Measurements from ENCODE around the gene TMEM168. TPM values are rescaled to one million over a fixed set of nuclear protein-coding genes. Genes with fewer than 3 reads are reported as not detected.
"Not testable (repeated sequence)": the region's sequence is repeated elsewhere in the genome, so short reads cannot be mapped to it uniquely, and the experiment has no call there.

TMEM168 gene
- total RNA-seq, 1 donor: 14.2 TPM

GRCh38 chr7:112757337-112757736 is 32.9 kb downstream of the TMEM168 start:
- H3K9me3 ChIP-seq (ENCODE audit: low read depth, low read length): no peaks in the 10 kb centered on the region
- no peak overlapping the region for H3K4me3 ChIP-seq (ENCODE audit: low read length)
- H3K27me3 ChIP-seq (ENCODE audit: insufficient read depth, low read length): no peaks in the 10 kb centered on the region
- no peaks in the 10 kb centered on the region for H3K4me1 ChIP-seq (ENCODE audit: insufficient read depth, low read length)

GRCh38 chr7:112753298-112753697 is 36.9 kb downstream of the TMEM168 start:
- no peaks in the 10 kb centered on the region for H3K27me3 ChIP-seq (ENCODE audit: insufficient read depth, low read length)
- no peaks in the 10 kb centered on the region for H3K4me1 ChIP-seq (ENCODE audit: insufficient read depth, low read length)
- no peaks in the 10 kb centered on the region for H3K9me3 ChIP-seq (ENCODE audit: low read depth, low read length)
- no peak overlapping the region for H3K4me3 ChIP-seq (ENCODE audit: low read length)

- H3K4me3 ChIP-seq (ENCODE audit: low read length): no peak overlapping the region
Measured at GRCh38 chr7:112752576-112752975, 37.6 kb downstream of the TMEM168 start.

GRCh38 chr7:112749775-112750174 is 40.4 kb downstream of the TMEM168 start:
- H3K27me3 ChIP-seq (ENCODE audit: insufficient read depth, low read length): no peaks in the 10 kb centered on the region
- H3K4me1 ChIP-seq (ENCODE audit: insufficient read depth, low read length): no peaks in the 10 kb centered on the region
- no peaks in the 10 kb centered on the region for H3K9me3 ChIP-seq (ENCODE audit: low read depth, low read length)
- H3K4me3 ChIP-seq (ENCODE audit: low read length): no peak overlapping the region

More at GRCh38 chr7:112752576-112752975, 37.6 kb downstream of the TMEM168 start:
- Histone ChIP-seq H3K27me3 (ENCODE audit: insufficient read depth, low read length) (no peaks in the 10 kb centered on the region), H3K9me3 (ENCODE audit: low read depth, low read length) (no peaks in the 10 kb centered on the region), H3K4me1 (ENCODE audit: insufficient read depth, low read length) (no peaks in the 10 kb centered on the region)

GRCh38 chr7:112748381-112748780 is 41.8 kb downstream of the TMEM168 start:
- H3K9me3 ChIP-seq (ENCODE audit: low read depth, low read length): no peaks in the 10 kb centered on the region
- no peak overlapping the region for H3K4me3 ChIP-seq (ENCODE audit: low read length)
- no peaks in the 10 kb centered on the region for H3K27me3 ChIP-seq (ENCODE audit: insufficient read depth, low read length)
- no peaks in the 10 kb centered on the region for H3K4me1 ChIP-seq (ENCODE audit: insufficient read depth, low read length)

GRCh38 chr7:112745635-112746034 is 44.6 kb downstream of the TMEM168 start:
- Histone ChIP-seq H3K4me3 (ENCODE audit: low read length) (no peak overlapping the region), H3K27me3 (ENCODE audit: insufficient read depth, low read length) (no peaks in the 10 kb centered on the region), H3K9me3 (ENCODE audit: low read depth, low read length) (no peaks in the 10 kb centered on the region), H3K4me1 (ENCODE audit: insufficient read depth, low read length) (no peaks in the 10 kb centered on the region)

GRCh38 chr7:112744818-112745217 is 45.4 kb downstream of the TMEM168 start:
- Histone ChIP-seq H3K4me1 (ENCODE audit: insufficient read depth, low read length) (no peaks in the 10 kb centered on the region), H3K9me3 (ENCODE audit: low read depth, low read length) (no peaks in the 10 kb centered on the region), H3K4me3 (ENCODE audit: low read length) (no peak overlapping the region), H3K27me3 (ENCODE audit: insufficient read depth, low read length) (no peaks in the 10 kb centered on the region)

- no peaks in the 10 kb centered on the region for H3K4me1 ChIP-seq (ENCODE audit: insufficient read depth, low read length)
- no peaks in the 10 kb centered on the region for H3K27me3 ChIP-seq (ENCODE audit: insufficient read depth, low read length)
- H3K9me3 ChIP-seq (ENCODE audit: low read depth, low read length): peaks cover 6% of the 10 kb centered on the region
- no peak overlapping the region for H3K4me3 ChIP-seq (ENCODE audit: low read length)
Measured at GRCh38 chr7:112743811-112744210, 46.4 kb downstream of the TMEM168 start.

- Histone ChIP-seq H3K4me1 (ENCODE audit: insufficient read depth, low read length) (no peaks in the 10 kb centered on the region), H3K4me3 (ENCODE audit: low read length) (no peak overlapping the region), H3K9me3 (ENCODE audit: low read depth, low read length) (peaks cover 9% of the 10 kb centered on the region), H3K27me3 (ENCODE audit: insufficient read depth, low read length) (no peaks in the 10 kb centered on the region)
Measured at GRCh38 chr7:112740667-112741066, 49.5 kb downstream of the TMEM168 start.

GRCh38 chr7:112739436-112740180 is 50.6 kb downstream of the TMEM168 start:
- Histone ChIP-seq H3K27me3 (ENCODE audit: insufficient read depth, low read length) (no peaks in the 10 kb centered on the region), H3K9me3 (ENCODE audit: low read depth, low read length) (peaks cover 19% of the 10 kb centered on the region), H3K4me1 (ENCODE audit: insufficient read depth, low read length) (no peaks in the 10 kb centered on the region), H3K4me3 (ENCODE audit: low read length) (no peak overlapping the region)

GRCh38 chr7:112735261-112735660 is 54.9 kb downstream of the TMEM168 start:
- Histone ChIP-seq H3K27me3 (ENCODE audit: insufficient read depth, low read length) (no peaks in the 10 kb centered on the region), H3K4me1 (ENCODE audit: insufficient read depth, low read length) (no peaks in the 10 kb centered on the region), H3K9me3 (ENCODE audit: low read depth, low read length) (peaks cover 30% of the 10 kb centered on the region), H3K4me3 (ENCODE audit: low read length) (no peak overlapping the region)

- not testable (repeated sequence) for H3K27me3 ChIP-seq (ENCODE audit: insufficient read depth, low read length); H3K4me3 ChIP-seq (ENCODE audit: low read length); H3K4me1 ChIP-seq (ENCODE audit: insufficient read depth, low read length)
- H3K9me3 ChIP-seq (ENCODE audit: low read depth, low read length): peaks cover 34% of the 10 kb centered on the region
Measured at GRCh38 chr7:112731324-112731723, 58.9 kb downstream of the TMEM168 start.

GRCh38 chr7:112726076-112726475 is 64.1 kb downstream of the TMEM168 start:
- Histone ChIP-seq H3K27me3 (ENCODE audit: insufficient read depth, low read length) (no peaks in the 10 kb centered on the region), H3K4me3 (ENCODE audit: low read length) (no peak overlapping the region), H3K9me3 (ENCODE audit: low read depth, low read length) (peaks cover 11% of the 10 kb centered on the region), H3K4me1 (ENCODE audit: insufficient read depth, low read length) (no peaks in the 10 kb centered on the region)

- H3K4me3 ChIP-seq (ENCODE audit: low read length): no peak overlapping the region
- H3K4me1 ChIP-seq (ENCODE audit: insufficient read depth, low read length): no peaks in the 10 kb centered on the region
- H3K27me3 ChIP-seq (ENCODE audit: insufficient read depth, low read length): no peaks in the 10 kb centered on the region
- H3K9me3 ChIP-seq (ENCODE audit: low read depth, low read length): peaks cover 4% of the 10 kb centered on the region
Measured at GRCh38 chr7:112723416-112723815, 66.8 kb downstream of the TMEM168 start.

- Histone ChIP-seq H3K27me3 (ENCODE audit: insufficient read depth, low read length) (no peaks in the 10 kb centered on the region), H3K4me1 (ENCODE audit: insufficient read depth, low read length) (no peaks in the 10 kb centered on the region), H3K9me3 (ENCODE audit: low read depth, low read length) (no peaks in the 10 kb centered on the region), H3K4me3 (ENCODE audit: low read length) (no peak overlapping the region)
Measured at GRCh38 chr7:112721366-112721765, 68.8 kb downstream of the TMEM168 start.

GRCh38 chr7:112715525-112715924 is 74.7 kb downstream of the TMEM168 start:
- Histone ChIP-seq H3K27me3 (ENCODE audit: insufficient read depth, low read length) (no peaks in the 10 kb centered on the region), H3K4me3 (ENCODE audit: low read length) (no peak overlapping the region)

More at GRCh38 chr7:112715525-112715924, 74.7 kb downstream of the TMEM168 start:
- H3K9me3 ChIP-seq (ENCODE audit: low read depth, low read length): no peaks in the 10 kb centered on the region
- H3K4me1 ChIP-seq (ENCODE audit: insufficient read depth, low read length): no peaks in the 10 kb centered on the region

All from mononuclear cell (primary cell).